GM10248 (cell line): ENCODE data around the gene CTNS.

Experiments used
- CTCF ChIA-PET: fragments of 300-600 bp; sonication (Branson Sonifier 250); formaldehyde crosslinking; extraction: SDS; loops from one replicate; lab custom pipeline; 2021; ENCODE audit warnings: antibody characterized with exemption; lab: Yijun Ruan, JAX
- POLR2A ChIA-PET: fragments of 350-650 bp; sonication (Branson Sonifier 250); formaldehyde crosslinking; extraction: SDS; loops from one replicate; lab custom pipeline; 2020; ENCODE audit warnings: antibody characterized with exemption; lab: Yijun Ruan, JAX
- DNase-seq: peaks from one replicate; pipeline ENCODE4 v3.0.0; 2012; ENCODE audit errors: extremely low spot score
- TF ChIP-seq, protein P1 (sequence below): IDR thresholded peaks from 2 replicates; pipeline ENCODE4 v1.5.1; 2012; ENCODE audit warnings: mild to moderate bottlenecking, low read depth; ENCODE audit errors: extremely low read depth, missing control alignments, control extremely low read depth

Gene CTNS

GRCh38 chr17:3693141-3693540 lies 56.6 kb downstream of the CTNS start:
- TF ChIP-seq, protein P1, sequence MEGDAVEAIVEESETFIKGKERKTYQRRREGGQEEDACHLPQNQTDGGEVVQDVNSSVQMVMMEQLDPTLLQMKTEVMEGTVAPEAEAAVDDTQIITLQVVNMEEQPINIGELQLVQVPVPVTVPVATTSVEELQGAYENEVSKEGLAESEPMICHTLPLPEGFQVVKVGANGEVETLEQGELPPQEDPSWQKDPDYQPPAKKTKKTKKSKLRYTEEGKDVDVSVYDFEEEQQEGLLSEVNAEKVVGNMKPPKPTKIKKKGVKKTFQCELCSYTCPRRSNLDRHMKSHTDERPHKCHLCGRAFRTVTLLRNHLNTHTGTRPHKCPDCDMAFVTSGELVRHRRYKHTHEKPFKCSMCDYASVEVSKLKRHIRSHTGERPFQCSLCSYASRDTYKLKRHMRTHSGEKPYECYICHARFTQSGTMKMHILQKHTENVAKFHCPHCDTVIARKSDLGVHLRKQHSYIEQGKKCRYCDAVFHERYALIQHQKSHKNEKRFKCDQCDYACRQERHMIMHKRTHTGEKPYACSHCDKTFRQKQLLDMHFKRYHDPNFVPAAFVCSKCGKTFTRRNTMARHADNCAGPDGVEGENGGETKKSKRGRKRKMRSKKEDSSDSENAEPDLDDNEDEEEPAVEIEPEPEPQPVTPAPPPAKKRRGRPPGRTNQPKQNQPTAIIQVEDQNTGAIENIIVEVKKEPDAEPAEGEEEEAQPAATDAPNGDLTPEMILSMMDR, result no peak
- no peak for DNase-seq
- ChIA-PET POLR2A (no interaction called here), CTCF (interaction anchor here (2.1 to 3.1 kb wide), 3 partner anchors 11 to 18 kb away, joined by 5 to 11 read pairs (median 6); no protein-coding TSS in a partner anchor)

- CTCF ChIA-PET, result interaction anchor here (0.7 to 3.1 kb wide), 4 partner anchors 11 to 28 kb away, joined by 3 to 11 read pairs (median 4); no protein-coding TSS in a partner anchor
- DNase-seq, result no peak
- POLR2A ChIA-PET, result no interaction called here
- TF ChIP-seq, protein P1, result no peak
These were observed 57.3 kb downstream of the CTNS start for GRCh38 chr17:3693829-3694231.

DNA sequence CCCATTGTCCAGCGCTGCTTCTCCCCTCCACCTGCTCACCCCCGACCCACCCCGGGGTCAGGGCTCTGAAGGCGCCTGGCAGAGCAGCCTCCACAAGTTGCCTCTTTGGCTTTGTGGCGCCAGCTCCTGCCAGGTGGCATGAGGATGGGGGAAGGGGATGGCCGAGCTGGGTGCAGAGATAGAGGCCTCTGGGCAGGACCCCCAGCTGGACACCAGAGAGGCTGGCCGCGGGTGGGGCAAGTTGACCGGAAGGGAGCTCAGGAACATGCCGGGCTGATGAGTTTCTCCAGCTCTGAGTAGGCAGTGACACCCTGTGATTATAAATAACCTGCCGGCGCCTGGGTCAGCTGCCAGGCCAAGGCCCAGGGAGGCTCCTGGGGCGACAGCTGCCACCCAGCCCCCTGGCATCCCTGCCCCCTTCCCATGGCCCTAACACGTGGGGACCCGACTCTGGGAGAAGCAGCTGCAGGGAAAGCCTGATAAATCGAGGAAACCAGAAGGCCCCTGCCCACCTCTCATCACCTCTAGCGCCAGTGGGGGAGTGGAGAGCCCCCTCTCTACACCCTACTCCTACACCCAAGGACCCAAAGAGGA lies 58.7 kb downstream of the CTNS start:
- TF ChIP-seq, protein P1, result no peak
- CTCF ChIA-PET, result interaction anchor here (1.0 to 3.1 kb wide), 8 partner anchors 11 to 132 kb away, joined by 3 to 16 read pairs (median 6); no protein-coding TSS in a partner anchor
- no peak for DNase-seq
- POLR2A ChIA-PET, result no interaction called here

- CTCF ChIA-PET, result interaction anchor here (1.0 to 3.1 kb wide), 9 partner anchors 10 to 131 kb away, joined by 3 to 16 read pairs (median 5); no protein-coding TSS in a partner anchor
- TF ChIP-seq, protein P1, result no peak
- POLR2A ChIA-PET, result interaction anchor here (0.5 kb wide), 1 partner anchor 21 kb away, joined by 4 read pairs; no protein-coding TSS in a partner anchor
- peak; percentile 59 for DNase-seq
These were observed 59.3 kb downstream of the CTNS start, which contains the start of gene P2RX5 for GRCh38 chr17:3695723-3696411. Gene P2RX5 (minus strand): TSS chr17:3696155. CDS start chr17:3696005, 150 bp downstream.

GRCh38 chr17:3697103-3697476 lies 60.5 kb downstream of the CTNS start:
- TF ChIP-seq, protein P1, result no peak
- ChIA-PET POLR2A (no interaction called here), CTCF (interaction anchor here (1.1 to 3.0 kb wide), 4 partner anchors 11 to 41 kb away, joined by 3 to 16 read pairs (median 6); no protein-coding TSS in a partner anchor)
- DNase-seq, result no peak

DNA sequence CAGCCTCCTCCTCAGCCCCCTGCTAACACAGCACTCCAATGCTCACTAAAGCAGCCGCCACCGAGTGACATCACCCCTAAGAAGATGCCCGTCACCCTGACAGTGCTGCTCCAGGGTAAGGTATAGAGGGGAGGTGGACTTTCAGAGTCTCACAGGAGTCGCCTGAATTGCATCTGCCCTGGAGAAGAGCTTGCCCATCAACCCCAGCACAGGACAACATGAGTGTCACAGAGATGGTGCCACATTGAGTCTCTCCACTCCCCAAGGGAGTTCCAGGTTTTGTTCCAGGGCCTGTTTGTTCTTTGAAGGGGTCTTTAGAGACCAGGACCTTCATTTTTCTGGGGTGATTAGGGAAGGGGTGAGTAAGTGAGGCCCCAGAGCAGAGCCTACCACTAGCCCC lies 61.6 kb downstream of the CTNS start:
- DNase-seq, result no peak
- POLR2A ChIA-PET, result no interaction called here
- TF ChIP-seq, protein P1, result no peak
- CTCF ChIA-PET, result interaction anchor here (1.4 kb wide), 1 partner anchor 39 kb away, joined by 4 read pairs; no protein-coding TSS in a partner anchor
